ENCODE measurements around the gene FSTL5.

The FSTL5 gene

GRCh38 chr4:161554372-161554990, 609.3 kb downstream of the FSTL5 start:
- DNase-seq, result no peak
- TF ChIP-seq POLR2A (IDR thresholded peaks at IDR 0.05; ENCODE audit: low read length) (no peak), GATA1 (IDR thresholded peaks at IDR 0.05; ENCODE audit: low read depth, low read length) (no peak)

GRCh38 chr4:161546902-161547301, 616.9 kb downstream of the FSTL5 start:
- TF ChIP-seq GATA1 (IDR thresholded peaks at IDR 0.05; ENCODE audit: low read depth, low read length), result no peak
- TF ChIP-seq POLR2A (IDR thresholded peaks at IDR 0.05; ENCODE audit: low read length), result no peak
- DNase-seq, result no peak

- DNase-seq, result no peak
- no peak for TF ChIP-seq POLR2A (IDR thresholded peaks at IDR 0.05; ENCODE audit: low read length)
- no peak for TF ChIP-seq GATA1 (IDR thresholded peaks at IDR 0.05; ENCODE audit: low read depth, low read length)
Observed at GRCh38 chr4:161540265-161540664, 623.5 kb downstream of the FSTL5 start.

GRCh38 chr4:161538941-161539340, 624.9 kb downstream of the FSTL5 start:
- DNase-seq, result no peak
- TF ChIP-seq POLR2A (IDR thresholded peaks at IDR 0.05; ENCODE audit: low read length), result no peak
- TF ChIP-seq GATA1 (IDR thresholded peaks at IDR 0.05; ENCODE audit: low read depth, low read length), result no peak

- TF ChIP-seq POLR2A (IDR thresholded peaks at IDR 0.05; ENCODE audit: low read length) (no peak), GATA1 (IDR thresholded peaks at IDR 0.05; ENCODE audit: low read depth, low read length) (no peak)
- DNase-seq, result no peak
Observed at GRCh38 chr4:161530710-161531109, 633.1 kb downstream of the FSTL5 start.

GRCh38 chr4:161525121-161525520, 638.7 kb downstream of the FSTL5 start:
- TF ChIP-seq GATA1 (IDR thresholded peaks at IDR 0.05; ENCODE audit: low read depth, low read length) (no peak), POLR2A (IDR thresholded peaks at IDR 0.05; ENCODE audit: low read length) (no peak)
- no peak for DNase-seq

GRCh38 chr4:161522031-161522430, 641.8 kb downstream of the FSTL5 start:
- TF ChIP-seq GATA1 (IDR thresholded peaks at IDR 0.05; ENCODE audit: low read depth, low read length), result no peak
- TF ChIP-seq POLR2A (IDR thresholded peaks at IDR 0.05; ENCODE audit: low read length), result no peak
- DNase-seq, result no peak

GRCh38 chr4:161519611-161520010, 644.2 kb downstream of the FSTL5 start:
- TF ChIP-seq POLR2A (IDR thresholded peaks at IDR 0.05; ENCODE audit: low read length), result no peak
- TF ChIP-seq GATA1 (IDR thresholded peaks at IDR 0.05; ENCODE audit: low read depth, low read length), result no peak
- no peak for DNase-seq

GRCh38 chr4:161517941-161518340, 645.9 kb downstream of the FSTL5 start:
- DNase-seq, result no peak
- no peak for TF ChIP-seq GATA1 (IDR thresholded peaks at IDR 0.05; ENCODE audit: low read depth, low read length)
- TF ChIP-seq POLR2A (IDR thresholded peaks at IDR 0.05; ENCODE audit: low read length), result no peak

- no peak for DNase-seq
- TF ChIP-seq POLR2A (IDR thresholded peaks at IDR 0.05; ENCODE audit: low read length) (no peak), GATA1 (IDR thresholded peaks at IDR 0.05; ENCODE audit: low read depth, low read length) (no peak)
Observed at GRCh38 chr4:161505141-161505540, 658.7 kb downstream of the FSTL5 start.

- no peak for DNase-seq
Observed at GRCh38 chr4:161498155-161498554, 665.6 kb downstream of the FSTL5 start.

GRCh38 chr4:161486461-161486860, 677.3 kb downstream of the FSTL5 start:
- TF ChIP-seq GATA1 (IDR thresholded peaks at IDR 0.05; ENCODE audit: low read depth, low read length) (no peak), POLR2A (IDR thresholded peaks at IDR 0.05; ENCODE audit: low read length) (no peak)

More at GRCh38 chr4:161498155-161498554, 665.6 kb downstream of the FSTL5 start:
- TF ChIP-seq POLR2A (IDR thresholded peaks at IDR 0.05; ENCODE audit: low read length) (no peak), GATA1 (IDR thresholded peaks at IDR 0.05; ENCODE audit: low read depth, low read length) (no peak)

GRCh38 chr4:161466316-161466715, 697.5 kb downstream of the FSTL5 start:
- TF ChIP-seq POLR2A (IDR thresholded peaks at IDR 0.05; ENCODE audit: low read length) (no peak), GATA1 (IDR thresholded peaks at IDR 0.05; ENCODE audit: low read depth, low read length) (no peak)

More at GRCh38 chr4:161486461-161486860, 677.3 kb downstream of the FSTL5 start:
- no peak for DNase-seq

GRCh38 chr4:161463436-161463835, 700.4 kb downstream of the FSTL5 start:
- no peak for DNase-seq
- TF ChIP-seq GATA1 (IDR thresholded peaks at IDR 0.05; ENCODE audit: low read depth, low read length) (no peak), POLR2A (IDR thresholded peaks at IDR 0.05; ENCODE audit: low read length) (no peak)

More at GRCh38 chr4:161466316-161466715, 697.5 kb downstream of the FSTL5 start:
- no peak for DNase-seq

- TF ChIP-seq POLR2A (IDR thresholded peaks at IDR 0.05; ENCODE audit: low read length) (no peak), GATA1 (IDR thresholded peaks at IDR 0.05; ENCODE audit: low read depth, low read length) (no peak)
- no peak for DNase-seq
Observed at GRCh38 chr4:161457906-161458305, 705.9 kb downstream of the FSTL5 start.

Measured in erythroblast (primary cell).